Activated T-helper 2 cell treated with anti-CD3 and anti-CD28 coated beads, Interferon-gamma antibody, Interleukin-2, Interleukin-4, amounts not matched to agents 10 μg/mL and 5 μg/mL and 100 μg/mL, durations not matched to agents 14 hours and 24 hours and 36 hours (primary cell): ENCODE data around the gene FAM72B. TPM values are rescaled to one million over a fixed set of nuclear protein-coding genes. Genes with fewer than 3 reads are reported as not detected.
"Not testable (repeated sequence)": the region's sequence is repeated elsewhere in the genome, so short reads cannot be mapped to it uniquely, and the experiment has no call there.

ENCODE experiments used
- DNase-seq: peaks from one replicate; pipeline ENCODE4 v3.0.0; 2021; ENCODE audit warnings: low spot score
- H3K27ac Mint-ChIP-seq: one replicate; pipeline ENCODE4 v1.8.0; 2021; ENCODE audit warnings: mixed read lengths
- H3K27me3 Mint-ChIP-seq: one replicate; pipeline ENCODE4 v1.8.0; 2021; ENCODE audit warnings: low read depth, mixed read lengths
- H3K36me3 Mint-ChIP-seq: one replicate; pipeline ENCODE4 v1.8.0; 2021; ENCODE audit warnings: low read depth, mixed read lengths
- H3K4me1 Mint-ChIP-seq: one replicate; pipeline ENCODE4 v1.8.0; 2021; ENCODE audit warnings: low read depth, mixed read lengths
- H3K4me3 Mint-ChIP-seq: one replicate; pipeline ENCODE4 v1.8.0; 2021; ENCODE audit warnings: low read depth, mild to moderate bottlenecking, moderate library complexity, mixed read lengths
- H3K9me3 Mint-ChIP-seq: one replicate; pipeline ENCODE4 v1.8.0; 2021; ENCODE audit warnings: mixed read lengths
- intact Hi-C: fragments of 100-400 bp; cut with micrococcal nuclease; formaldehyde crosslinking; loops from one replicate; pipeline ENCODE4 v1.15.1; 2023
- total RNA-seq: library from RNA; stranded (reverse); gene quantifications from 2 replicates; pipeline ENCODE4 v1.2.3, GENCODE V29; 2022

The FAM72B gene
- 22.6 and 23.1 TPM in 2 replicates for total RNA-seq

DNA sequence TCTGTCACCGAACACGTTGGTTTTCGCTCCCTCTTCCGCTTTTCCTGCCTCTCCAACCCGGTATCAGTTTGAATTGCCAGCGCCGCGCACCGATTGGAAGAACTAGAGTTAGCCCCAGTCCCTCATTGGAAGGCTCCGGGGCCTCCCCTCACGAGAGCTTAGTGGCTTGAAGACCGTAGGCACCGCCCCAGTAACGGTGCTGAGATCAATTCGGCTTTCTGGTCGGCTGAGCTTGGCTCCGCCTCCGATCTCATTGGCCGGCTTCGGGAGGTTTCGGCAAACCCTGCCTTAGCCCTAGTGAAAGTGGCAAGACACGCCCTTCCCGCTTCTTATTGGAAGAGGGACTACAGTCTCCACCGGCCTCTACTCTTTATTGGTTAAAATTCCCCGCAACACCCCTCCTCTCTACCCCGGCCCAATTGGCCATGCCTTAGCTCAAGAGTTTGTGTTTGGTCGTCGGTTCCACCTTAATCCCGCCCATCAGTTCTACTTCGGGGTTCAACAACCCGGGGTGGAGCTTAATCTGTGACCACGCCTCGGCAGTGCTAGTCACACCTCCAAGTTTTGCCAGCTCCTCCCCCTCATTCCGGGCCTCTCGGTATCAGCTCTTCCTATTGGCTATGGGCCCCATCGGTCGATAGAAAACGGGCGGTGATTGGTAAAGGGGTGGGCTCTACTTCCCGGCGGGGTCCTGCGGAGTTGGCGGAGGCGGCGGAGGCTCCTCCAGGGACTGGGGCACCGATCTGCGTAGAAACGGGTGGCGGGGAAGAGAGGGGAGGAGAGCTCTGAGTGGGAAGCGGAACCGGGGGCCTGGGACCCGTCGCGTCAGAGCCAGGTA, at the start of gene FAM72B, which contains the start of gene SRGAP2C:
Gene FAM72B, minus strand, starts transcription at position 51 of the 838 bp plus-strand sequence. CDS start 851 bp downstream, outside the sequence.
Gene SRGAP2C, plus strand, starts transcription at position 686 of the 838 bp plus-strand sequence. CDS start 2,472 bp downstream, outside the sequence.
- H3K27me3 Mint-ChIP-seq, intact Hi-C loops, H3K9me3 Mint-ChIP-seq, H3K36me3 Mint-ChIP-seq, H3K4me1 Mint-ChIP-seq: not testable (repeated sequence)
- peak; percentile 93 for DNase-seq
- Mint-ChIP-seq H3K27ac (peak within 1 kb of the TSS; percentile 85), H3K4me3 (peak within 1 kb of the TSS; percentile 92)

DNA sequence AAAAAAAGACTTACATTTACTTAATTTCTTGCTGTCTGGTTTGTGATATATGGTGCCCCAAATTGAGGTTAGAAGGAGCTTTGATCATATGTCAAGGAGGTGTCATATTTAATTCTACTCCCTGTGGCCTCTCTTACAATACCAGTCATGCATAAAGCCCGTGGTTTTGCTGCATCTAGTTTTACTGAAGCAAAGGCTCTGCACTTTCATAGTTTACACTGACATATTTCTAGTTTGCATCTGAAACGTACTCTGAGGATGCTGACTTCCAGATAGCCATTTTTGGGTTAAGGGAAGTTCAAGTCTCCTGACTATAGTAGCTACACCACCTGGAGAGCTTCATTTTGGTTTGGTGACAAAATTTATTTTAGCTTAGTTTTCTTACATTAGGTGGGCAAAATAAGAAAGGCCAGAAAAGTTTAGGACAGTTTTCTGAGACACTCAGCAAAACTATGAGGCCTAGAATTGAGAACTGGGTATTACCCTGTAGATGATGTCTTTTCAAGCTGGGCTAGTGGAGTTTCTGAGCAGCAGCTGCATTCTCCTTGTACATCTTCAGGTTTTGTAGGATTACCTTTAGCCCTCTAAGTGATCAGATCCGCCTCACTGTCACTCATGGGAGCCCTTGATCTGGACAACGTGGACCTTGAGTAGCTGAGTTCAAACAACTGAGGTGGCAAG, 48.4 kb upstream of the FAM72B start:
- intact Hi-C loops, H3K36me3 Mint-ChIP-seq, H3K27me3 Mint-ChIP-seq, H3K4me1 Mint-ChIP-seq, DNase-seq, H3K9me3 Mint-ChIP-seq, H3K4me3 Mint-ChIP-seq, H3K27ac Mint-ChIP-seq: not testable (repeated sequence)

DNA sequence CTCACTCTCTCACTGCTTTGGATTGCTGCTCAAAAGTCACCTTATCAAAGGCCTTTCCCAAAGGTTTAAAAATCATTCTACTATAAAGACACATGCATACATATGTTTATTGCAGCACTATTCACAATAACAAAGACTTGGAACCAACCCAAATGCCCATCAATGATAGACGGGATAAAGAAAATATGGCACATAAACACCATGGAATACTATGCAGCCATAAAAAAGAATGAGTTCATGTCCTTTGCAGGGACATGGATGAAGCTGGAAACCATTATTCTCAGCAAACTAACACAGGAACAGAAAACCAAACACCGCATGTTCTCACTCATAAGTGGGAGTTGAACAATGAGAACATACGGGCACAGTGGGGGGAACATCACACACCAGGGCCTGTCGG, 46.5 kb upstream of the FAM72B start:
- intact Hi-C loops, H3K27me3 Mint-ChIP-seq, H3K36me3 Mint-ChIP-seq: not testable (repeated sequence)

DNA sequence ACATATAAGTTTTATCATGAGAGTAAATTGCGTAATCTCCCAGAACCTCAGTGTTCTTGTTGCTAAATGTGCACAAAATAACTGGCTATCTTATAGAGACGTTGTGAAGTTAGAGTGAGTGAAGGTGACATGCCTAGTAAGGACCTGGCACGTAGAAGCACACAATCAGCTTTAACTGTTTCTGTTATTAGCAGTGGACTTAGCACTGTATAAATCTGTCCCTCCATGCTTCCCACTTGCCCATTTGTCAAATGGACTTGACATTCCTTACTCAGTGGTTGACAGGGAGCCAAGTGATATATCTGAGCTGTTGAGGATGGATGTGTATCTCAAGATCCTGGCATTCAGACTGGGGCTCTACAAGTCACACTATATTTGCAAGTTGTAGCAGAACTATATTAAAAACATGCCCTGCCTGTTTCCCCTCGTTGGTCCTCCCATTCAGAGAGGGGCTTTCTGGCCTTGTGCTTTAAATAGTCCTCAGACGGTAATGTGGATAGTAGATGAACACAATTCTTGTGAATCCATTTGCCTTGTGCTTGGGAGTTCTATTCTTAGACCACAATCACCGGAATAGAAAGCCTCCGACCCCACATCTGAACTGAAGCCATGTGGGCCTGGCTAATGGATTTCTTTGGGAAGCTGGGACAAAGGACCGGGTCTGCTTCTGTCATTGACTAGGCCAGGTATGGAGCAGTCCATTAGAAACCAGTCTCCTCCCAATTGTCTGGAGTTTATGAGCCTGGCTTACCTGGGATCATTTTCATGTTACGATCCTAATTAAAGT, 43.6 kb upstream of the FAM72B start:
- H3K4me3 Mint-ChIP-seq, intact Hi-C loops, DNase-seq, H3K9me3 Mint-ChIP-seq, H3K4me1 Mint-ChIP-seq, H3K27me3 Mint-ChIP-seq, H3K36me3 Mint-ChIP-seq, H3K27ac Mint-ChIP-seq: not testable (repeated sequence)

More for the DNA sequence above, 46.5 kb upstream of the FAM72B start:
- not testable (repeated sequence) for H3K4me1 Mint-ChIP-seq, DNase-seq, H3K9me3 Mint-ChIP-seq, H3K27ac Mint-ChIP-seq, H3K4me3 Mint-ChIP-seq

DNA sequence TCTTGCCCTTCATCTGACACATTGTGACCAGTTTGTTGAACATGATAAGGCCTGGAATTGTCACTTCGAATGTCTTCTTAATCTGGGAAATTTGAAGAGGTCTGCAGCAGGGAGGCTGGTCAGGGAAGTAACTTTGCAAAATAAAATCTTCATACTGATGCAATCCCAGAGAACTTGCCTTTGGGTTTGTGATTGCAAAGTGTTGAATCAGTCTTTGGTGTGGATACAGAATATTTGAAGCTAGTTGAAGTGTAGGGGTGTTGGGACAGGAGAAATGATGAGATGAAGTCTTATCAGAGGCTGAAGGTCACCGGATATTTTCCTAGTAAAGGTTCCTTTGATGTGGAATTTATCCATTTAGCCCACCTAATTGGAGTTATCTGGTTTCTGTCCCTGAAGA, 42.8 kb upstream of the FAM72B start:
- H3K36me3 Mint-ChIP-seq, H3K4me1 Mint-ChIP-seq, intact Hi-C loops: not testable (repeated sequence)

DNA sequence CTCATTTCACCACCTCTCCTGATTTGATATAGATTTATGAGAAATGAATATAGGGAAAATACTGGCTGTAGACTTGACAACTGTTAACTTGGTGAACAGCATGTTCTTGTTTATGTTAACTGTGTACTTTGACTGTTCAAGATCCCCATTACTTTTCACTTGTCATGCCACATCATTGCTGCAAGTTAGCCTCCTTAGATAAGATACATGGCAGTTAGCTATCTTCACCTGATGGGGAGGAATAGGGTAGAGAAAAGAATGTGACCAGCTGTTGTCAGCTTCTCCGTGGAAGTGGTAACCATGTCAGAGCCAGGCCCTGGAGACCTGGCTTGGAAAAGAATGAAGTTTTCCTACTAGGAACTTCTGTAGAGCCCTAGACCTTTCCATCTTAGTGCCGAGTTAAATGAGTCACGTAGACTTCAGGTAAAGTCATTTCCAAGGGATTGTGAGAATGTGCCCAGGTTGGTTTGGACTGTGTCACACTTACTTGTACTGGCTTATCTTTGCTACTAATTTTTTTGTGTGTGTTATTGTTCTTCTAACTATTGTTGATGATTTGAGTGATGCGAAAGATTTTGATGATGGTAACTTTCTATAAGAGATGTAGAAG, 42.3 kb upstream of the FAM72B start:
- H3K36me3 Mint-ChIP-seq, H3K4me1 Mint-ChIP-seq, H3K4me3 Mint-ChIP-seq, DNase-seq, H3K9me3 Mint-ChIP-seq, H3K27me3 Mint-ChIP-seq, intact Hi-C loops, H3K27ac Mint-ChIP-seq: not testable (repeated sequence)

More for the DNA sequence above, 42.8 kb upstream of the FAM72B start:
- DNase-seq, H3K9me3 Mint-ChIP-seq, H3K4me3 Mint-ChIP-seq, H3K27ac Mint-ChIP-seq, H3K27me3 Mint-ChIP-seq: not testable (repeated sequence)

DNA sequence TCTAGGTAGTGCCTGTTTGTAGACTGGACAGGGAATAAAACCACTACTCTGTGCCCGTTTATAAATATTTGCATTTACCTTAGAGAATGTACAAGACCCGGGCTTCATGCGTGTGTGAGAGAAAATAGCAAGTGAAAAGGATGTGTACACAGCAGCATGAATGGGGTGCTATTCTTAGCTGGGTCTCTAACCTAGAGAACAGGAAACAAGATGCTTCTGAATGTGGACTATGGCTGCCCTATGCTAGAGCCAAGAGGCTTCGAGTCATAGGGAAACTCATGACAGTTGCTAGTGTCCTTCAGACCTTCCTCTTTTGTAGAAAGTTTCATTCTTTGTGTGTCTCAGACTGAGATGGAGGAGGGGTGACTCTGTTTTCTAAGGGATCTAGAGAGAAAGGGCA, 40.6 kb upstream of the FAM72B start:
- intact Hi-C loops, H3K4me1 Mint-ChIP-seq, H3K9me3 Mint-ChIP-seq, DNase-seq, H3K4me3 Mint-ChIP-seq, H3K36me3 Mint-ChIP-seq, H3K27me3 Mint-ChIP-seq: not testable (repeated sequence)
- peak overlapping the region; percentile 43 for H3K27ac Mint-ChIP-seq

DNA sequence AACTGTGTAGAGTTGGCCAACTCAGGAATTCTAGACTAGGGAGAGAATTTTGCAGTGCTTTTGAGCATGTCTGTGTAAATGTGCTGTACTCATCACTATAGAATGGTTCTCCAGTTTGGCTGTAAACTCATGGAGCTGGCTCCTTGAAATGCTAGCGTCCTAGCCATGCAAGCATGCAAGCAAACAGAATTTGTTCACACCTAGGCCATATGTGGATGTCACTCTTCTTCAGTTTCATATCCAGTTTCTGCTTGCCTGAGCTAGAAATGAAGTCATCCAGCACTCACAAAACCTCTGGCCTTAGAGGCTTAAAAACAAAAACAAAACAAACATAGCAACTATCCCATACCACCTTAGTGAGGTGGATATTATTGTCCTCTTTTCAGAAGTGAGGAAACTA, 37.6 kb upstream of the FAM72B start:
- H3K4me3 Mint-ChIP-seq, intact Hi-C loops, H3K36me3 Mint-ChIP-seq, H3K4me1 Mint-ChIP-seq, H3K27me3 Mint-ChIP-seq, H3K9me3 Mint-ChIP-seq, DNase-seq: not testable (repeated sequence)
- H3K27ac Mint-ChIP-seq, result peak overlapping the region; percentile 12

DNA sequence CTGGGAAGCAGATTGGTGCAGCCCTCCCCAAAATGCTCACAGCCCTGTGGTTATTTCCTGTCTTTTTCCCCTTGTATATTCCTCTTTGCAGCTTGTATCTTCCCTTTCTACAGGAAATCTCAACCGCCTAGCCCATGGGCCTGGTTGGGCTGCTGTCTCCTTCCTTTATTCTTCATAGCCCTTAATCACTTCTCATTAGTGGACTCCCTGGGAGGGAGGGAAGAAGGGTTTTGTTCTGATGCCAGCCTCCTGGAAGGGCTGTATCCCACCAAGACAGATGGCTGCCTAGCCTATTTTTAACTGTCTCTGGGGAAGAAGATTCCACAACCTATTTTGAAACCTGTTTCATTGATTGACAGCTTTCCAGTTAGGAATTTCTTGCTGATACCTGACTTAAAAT, 32.5 kb upstream of the FAM72B start:
- H3K4me1 Mint-ChIP-seq, H3K36me3 Mint-ChIP-seq, intact Hi-C loops, H3K27me3 Mint-ChIP-seq, H3K27ac Mint-ChIP-seq, H3K9me3 Mint-ChIP-seq, DNase-seq, H3K4me3 Mint-ChIP-seq: not testable (repeated sequence)

DNA sequence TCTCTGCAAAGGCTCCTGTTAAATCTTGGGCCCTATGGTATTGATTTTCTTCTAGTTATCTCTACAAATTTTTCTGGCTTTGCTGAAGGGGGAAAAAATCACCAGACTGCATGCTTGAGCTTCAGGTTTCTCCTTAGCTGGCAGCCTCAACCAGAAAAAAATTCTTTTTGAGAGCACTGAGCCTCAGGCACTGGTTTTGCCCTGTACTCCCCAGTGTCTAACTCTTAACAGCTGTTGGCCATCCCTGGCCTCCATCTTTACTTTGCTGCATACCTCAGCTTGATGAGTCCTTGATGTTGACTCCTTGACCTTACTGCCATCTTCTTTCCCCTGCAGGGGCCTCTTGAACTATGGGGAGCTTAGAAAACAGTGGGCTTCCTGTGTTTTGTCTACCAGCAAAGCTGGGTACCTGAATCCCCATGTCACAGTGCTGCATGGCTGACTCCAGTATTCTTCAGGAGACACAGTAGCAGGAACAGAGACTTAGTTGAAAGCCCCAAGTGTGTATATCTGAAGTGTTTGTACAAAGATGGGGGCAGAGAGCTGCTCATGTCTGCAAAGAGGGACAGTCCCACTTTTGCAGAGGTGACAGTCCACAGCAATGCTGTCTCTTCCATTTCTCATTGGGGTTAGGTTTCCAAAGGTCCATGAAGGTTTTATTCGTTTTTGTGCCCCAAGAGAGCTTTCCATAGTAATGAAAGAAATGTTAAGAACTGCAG, 31.7 kb upstream of the FAM72B start:
- DNase-seq, H3K4me3 Mint-ChIP-seq, H3K36me3 Mint-ChIP-seq, intact Hi-C loops, H3K27me3 Mint-ChIP-seq, H3K9me3 Mint-ChIP-seq, H3K27ac Mint-ChIP-seq, H3K4me1 Mint-ChIP-seq: not testable (repeated sequence)

DNA sequence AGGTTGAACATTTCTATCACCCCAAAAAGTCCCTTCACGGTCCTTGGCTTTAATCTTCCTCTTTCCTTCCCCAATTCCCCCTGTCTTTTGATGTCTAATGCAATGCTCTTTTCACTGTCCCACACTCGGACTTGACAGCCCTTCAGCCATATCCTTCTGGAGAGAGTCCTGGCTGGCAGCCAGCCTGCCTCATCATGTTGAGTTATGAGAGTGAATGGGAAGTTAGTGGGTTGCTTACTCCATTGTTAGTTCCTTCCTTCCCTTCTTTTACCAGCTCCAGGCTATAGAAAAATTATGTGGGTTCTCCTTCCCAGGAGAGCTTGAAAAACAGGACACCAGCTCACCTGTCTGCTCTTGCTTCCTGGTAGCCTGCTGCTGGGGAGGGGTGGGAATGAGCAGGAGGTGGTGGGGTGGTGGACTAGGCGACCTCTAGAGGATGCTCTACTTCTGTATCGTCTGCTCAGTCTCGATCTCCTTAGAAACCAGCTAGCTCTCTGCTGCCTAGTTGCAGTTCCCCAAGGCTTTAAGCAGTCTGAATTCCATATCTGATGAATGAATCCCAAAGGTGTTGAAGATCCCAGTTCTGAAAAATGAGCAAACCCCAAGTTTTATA, 30.5 kb upstream of the FAM72B start:
- intact Hi-C loops, H3K27me3 Mint-ChIP-seq, H3K4me3 Mint-ChIP-seq, H3K36me3 Mint-ChIP-seq, DNase-seq, H3K9me3 Mint-ChIP-seq, H3K27ac Mint-ChIP-seq, H3K4me1 Mint-ChIP-seq: not testable (repeated sequence)

DNA sequence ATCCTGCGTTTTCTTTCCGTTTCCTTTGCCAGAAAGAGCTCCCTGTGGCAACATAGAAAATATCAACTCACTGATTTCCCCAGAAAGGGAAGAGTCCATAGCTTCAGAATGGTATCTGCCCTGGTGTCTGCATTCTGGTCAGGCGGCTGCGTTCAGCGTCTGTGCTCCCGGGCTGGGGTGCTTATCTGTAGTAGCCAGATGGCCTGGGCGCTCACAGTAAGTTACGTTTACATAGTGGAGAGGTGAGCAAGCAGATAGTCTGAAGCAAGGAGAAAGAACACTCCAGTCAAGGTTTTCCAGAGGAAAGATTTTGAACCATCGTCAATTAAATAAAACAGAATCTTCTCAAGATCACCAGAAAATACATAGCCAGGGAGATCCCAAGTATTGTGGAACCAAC, 29.4 kb upstream of the FAM72B start:
- intact Hi-C loops, H3K27ac Mint-ChIP-seq, H3K9me3 Mint-ChIP-seq, H3K4me1 Mint-ChIP-seq, H3K4me3 Mint-ChIP-seq, H3K27me3 Mint-ChIP-seq, H3K36me3 Mint-ChIP-seq, DNase-seq: not testable (repeated sequence)
